ENCODE results near the gene HDGF. TPM values are rescaled to one million over a fixed set of nuclear protein-coding genes. Genes with fewer than 3 reads are reported as not detected.

Gene HDGF
- total and polyA plus RNA-seq, 9 of the 15 experiments (the other 6 are each of a cell fraction or from before 2014, with no cell fraction given): 38.8 to 601 (median 400) TPM

DNA sequence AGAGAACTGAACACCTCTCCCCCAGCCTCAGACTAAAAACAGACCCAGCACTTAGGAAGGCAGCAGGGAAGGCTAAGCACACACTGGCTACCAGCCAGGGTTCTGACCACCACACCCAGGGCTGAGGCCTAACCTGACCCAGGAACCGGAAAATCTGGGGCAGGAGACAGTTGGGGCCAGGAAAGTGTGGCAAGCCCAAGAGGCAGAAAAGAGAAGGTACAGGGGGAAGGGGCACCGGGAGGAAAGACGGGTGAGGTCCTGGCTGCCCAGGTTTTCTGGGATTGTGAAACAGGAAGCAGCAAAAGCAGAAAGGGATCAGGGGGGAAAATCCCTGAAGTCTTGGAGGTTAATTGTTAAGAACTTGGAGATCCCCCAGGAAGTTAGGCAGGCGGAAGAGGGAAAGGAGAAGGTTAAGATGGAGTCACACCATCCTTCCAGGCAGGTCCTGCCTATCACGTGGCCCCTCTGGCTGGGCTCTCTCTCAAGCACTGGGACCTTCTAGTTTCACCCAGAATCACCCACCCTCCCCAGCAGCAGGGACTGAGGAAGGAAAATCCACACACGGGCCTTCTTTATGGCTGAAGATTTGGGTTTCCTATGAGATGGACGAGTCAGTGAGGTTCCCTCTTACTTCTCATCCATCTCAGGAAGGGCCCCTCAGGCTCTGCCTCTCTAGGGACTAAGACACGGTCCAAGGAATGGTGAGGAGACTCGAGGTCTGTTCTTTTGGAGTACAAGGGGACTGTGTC is 2.6 kb downstream of the HDGF start (continued):
- peak; percentile 11; the same call in 1 of the 2 replicates for TF ChIP-seq CEBPB (tag; IDR thresholded peaks at IDR 0.05)
- TF ChIP-seq LARP7 (IDR thresholded peaks at IDR 0.05): 0 out of 2 replicates have a peak, but pooled peaks have one; percentile 41
- TF ChIP-seq HOXB6 (CRISPR knock-in tag; IDR thresholded peaks at IDR 0.05; ENCODE audit: borderline replicate concordance): no peak
- no peak for TF ChIP-seq ZNF133 (CRISPR knock-in tag; IDR thresholded peaks at IDR 0.05)
- no peak for TF ChIP-seq CHD4 (IDR thresholded peaks at IDR 0.05; ENCODE audit: insufficient read depth, insufficient replicate concordance, low read depth, low read length, poor library complexity, severe bottlenecking)
- 0 out of 2 replicates have a peak, but pooled peaks have one; percentile 4 for TF ChIP-seq NR2C2 (CRISPR knock-in tag; IDR thresholded peaks at IDR 0.05)
- peak; percentile 92 for TF ChIP-seq NR2C2 (tag; IDR thresholded peaks at IDR 0.05)
- TF ChIP-seq, protein P1, sequence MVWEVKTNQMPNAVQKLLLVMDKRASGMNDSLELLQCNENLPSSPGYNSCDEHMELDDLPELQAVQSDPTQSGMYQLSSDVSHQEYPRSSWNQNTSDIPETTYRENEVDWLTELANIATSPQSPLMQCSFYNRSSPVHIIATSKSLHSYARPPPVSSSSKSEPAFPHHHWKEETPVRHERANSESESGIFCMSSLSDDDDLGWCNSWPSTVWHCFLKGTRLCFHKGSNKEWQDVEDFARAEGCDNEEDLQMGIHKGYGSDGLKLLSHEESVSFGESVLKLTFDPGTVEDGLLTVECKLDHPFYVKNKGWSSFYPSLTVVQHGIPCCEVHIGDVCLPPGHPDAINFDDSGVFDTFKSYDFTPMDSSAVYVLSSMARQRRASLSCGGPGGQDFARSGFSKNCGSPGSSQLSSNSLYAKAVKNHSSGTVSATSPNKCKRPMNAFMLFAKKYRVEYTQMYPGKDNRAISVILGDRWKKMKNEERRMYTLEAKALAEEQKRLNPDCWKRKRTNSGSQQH (CRISPR knock-in tag; IDR thresholded peaks at IDR 0.05): no peak
- TF ChIP-seq ZBTB7A (IDR thresholded peaks at IDR 0.05; ENCODE audit: borderline replicate concordance, control insufficient read depth, low read depth, low read length): 0 out of 2 replicates have a peak, but pooled peaks have one; percentile 8
- no peak for TF ChIP-seq RFX1 (IDR thresholded peaks at IDR 0.05)
- TF ChIP-seq NR2C1 (IDR thresholded peaks at IDR 0.05): peak; percentile 86
- TF ChIP-seq NR2C1 (tag; IDR thresholded peaks at IDR 0.05): peak; percentile 88
- TF ChIP-seq ZNF592 (IDR thresholded peaks at IDR 0.05): peak; percentile 57; the same call in 1 of the 2 replicates
- TF ChIP-seq ZNF589 (CRISPR knock-in tag; IDR thresholded peaks at IDR 0.05; ENCODE audit: low read depth): no peak
- TF ChIP-seq GATAD2A (IDR thresholded peaks at IDR 0.05): peak; percentile 65; the same call in 1 of the 2 replicates
- no peak for TF ChIP-seq POLR2AphosphoS5 (IDR thresholded peaks at IDR 0.05; ENCODE audit: control insufficient read depth, insufficient read depth, low read depth, low read length)
- peak; percentile 29; the same call in 1 of the 2 replicates for TF ChIP-seq POLR2A (conservative IDR thresholded peaks at IDR 0.05)
- TF ChIP-seq TSC22D4 (tag; IDR thresholded peaks at IDR 0.05): no peak
- no peak for TF ChIP-seq E2F3 (CRISPR knock-in tag; IDR thresholded peaks at IDR 0.05)
- 0 out of 2 replicates have a peak, but pooled peaks have one; percentile 10 for TF ChIP-seq TFAP4 (CRISPR knock-in tag; IDR thresholded peaks at IDR 0.05; ENCODE audit: borderline replicate concordance)
- TF ChIP-seq SMARCE1 (IDR thresholded peaks at IDR 0.05): 0 out of 2 replicates have a peak, but pooled peaks have one; percentile 12
- TF ChIP-seq MAFG (tag; conservative IDR thresholded peaks at IDR 0.05): no peak

Data from K562 (cell line).